NB4 (cell line): Measurements from ENCODE around the gene TMEM123.

Source experiments
- CTCF ChIP-seq: IDR thresholded peaks from one replicate; pipeline ENCODE4 v1.5.1; 2012; ENCODE audit warnings: low read depth, low read length
- POLR2A ChIP-seq: IDR thresholded peaks from 2 replicates; pipeline ENCODE4 v1.6.1; 2011; ENCODE audit warnings: mild to moderate bottlenecking; ENCODE audit not compliant: insufficient read length; ENCODE audit errors: extremely low read depth

GRCh38 chr11:102395720-102396393, 56.7 kb downstream of the TMEM123 start:
- TF ChIP-seq CTCF = no peak
- TF ChIP-seq POLR2A = no peak
